ENCODE data around the gene UBE4A. TPM values are rescaled to one million over a fixed set of nuclear protein-coding genes. Genes with fewer than 3 reads are reported as not detected.

Gene UBE4A
- total RNA-seq, 1 experiment from 2014 or later: 57.9 TPM

DNA sequence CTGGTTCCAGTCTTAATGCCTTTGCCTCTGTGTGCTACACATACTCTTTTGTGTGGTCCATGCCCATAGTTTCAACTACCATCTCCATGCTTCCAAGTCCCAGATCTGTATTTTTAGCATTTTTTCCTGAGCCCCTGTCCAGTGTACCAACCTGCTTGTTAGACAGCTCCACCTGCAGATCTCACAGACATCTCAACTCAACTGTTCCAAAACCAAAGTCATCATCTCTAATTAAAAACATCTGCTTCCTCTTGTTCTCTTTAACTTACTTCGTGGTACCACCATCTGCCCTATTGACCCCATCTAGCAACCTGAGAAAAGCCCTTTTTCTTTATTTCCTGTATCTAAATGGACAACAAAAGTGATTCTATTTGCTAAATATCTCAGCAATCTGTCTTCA is 68.3 kb downstream of the UBE4A start:
- in situ Hi-C loops (cut with HindIII; ENCODE audit: low pct_unique_long_range_greater_than_20kb, low sequenced_read_pairs): no loop called here

DNA sequence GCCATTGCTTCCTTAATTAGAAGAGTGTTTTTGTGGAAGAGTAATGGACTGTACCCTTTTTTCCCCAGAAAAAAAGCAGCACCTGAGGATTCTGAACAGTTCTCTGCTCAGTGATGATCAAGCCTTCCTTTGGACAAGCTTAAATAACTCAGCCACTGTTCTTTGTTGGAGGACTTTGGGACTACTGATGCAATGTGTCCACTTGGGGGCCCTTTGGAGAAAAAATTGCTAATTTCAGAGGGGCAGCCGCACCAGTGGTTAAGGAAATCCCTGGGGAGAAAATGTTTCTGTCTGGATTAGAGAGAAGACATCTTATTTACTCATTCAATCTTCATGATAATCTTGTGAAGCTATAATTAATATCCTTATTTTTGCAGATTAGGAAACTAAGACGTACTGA is 71.6 kb downstream of the UBE4A start:
- Histone ChIP-seq H3K4me3 (ENCODE audit: low read depth in 2 of 2, low read length in 2 of 2) (no peak overlapping the region), H3K27ac (ENCODE audit: low read length) (peak overlapping the region; percentile 48; the same call in 1 of the 2 replicates), H3K27me3 (ENCODE audit: control insufficient read depth, insufficient read depth, low read length) (no peaks in the 10 kb centered on the region), H3K36me3 (ENCODE audit: control insufficient read depth, insufficient read depth, low read length) (no peaks in the 10 kb centered on the region), H3K4me1 (ENCODE audit: control insufficient read depth, insufficient read depth, low read length) (peaks cover 30% of the 10 kb centered on the region), H3K9me3 (ENCODE audit: control insufficient read depth, insufficient read depth, low read depth, low read length) (no peaks in the 10 kb centered on the region)
- no peak for DNase-seq (ENCODE audit: low read depth, low spot score)
- intact Hi-C loops (cut with micrococcal nuclease; ENCODE audit: unreplicated experiment): no loop called here
- ATAC-seq: no peak
- ChIA-PET CTCF (interaction anchor here (0.6 to 0.7 kb wide), 2 partner anchors 25 to 163 kb away, joined by 3 to 5 read pairs; no protein-coding TSS in a partner anchor), POLR2A (interaction anchor here (0.6 kb wide), 1 partner anchor 16 kb away, joined by 9 read pairs; no protein-coding TSS in a partner anchor)
- in situ Hi-C loops (cut with HindIII; ENCODE audit: low pct_unique_long_range_greater_than_20kb, low sequenced_read_pairs): no loop called here
- BruUV-seq (replicated peaks): no TSS peak
- TF ChIP-seq, protein P1, sequence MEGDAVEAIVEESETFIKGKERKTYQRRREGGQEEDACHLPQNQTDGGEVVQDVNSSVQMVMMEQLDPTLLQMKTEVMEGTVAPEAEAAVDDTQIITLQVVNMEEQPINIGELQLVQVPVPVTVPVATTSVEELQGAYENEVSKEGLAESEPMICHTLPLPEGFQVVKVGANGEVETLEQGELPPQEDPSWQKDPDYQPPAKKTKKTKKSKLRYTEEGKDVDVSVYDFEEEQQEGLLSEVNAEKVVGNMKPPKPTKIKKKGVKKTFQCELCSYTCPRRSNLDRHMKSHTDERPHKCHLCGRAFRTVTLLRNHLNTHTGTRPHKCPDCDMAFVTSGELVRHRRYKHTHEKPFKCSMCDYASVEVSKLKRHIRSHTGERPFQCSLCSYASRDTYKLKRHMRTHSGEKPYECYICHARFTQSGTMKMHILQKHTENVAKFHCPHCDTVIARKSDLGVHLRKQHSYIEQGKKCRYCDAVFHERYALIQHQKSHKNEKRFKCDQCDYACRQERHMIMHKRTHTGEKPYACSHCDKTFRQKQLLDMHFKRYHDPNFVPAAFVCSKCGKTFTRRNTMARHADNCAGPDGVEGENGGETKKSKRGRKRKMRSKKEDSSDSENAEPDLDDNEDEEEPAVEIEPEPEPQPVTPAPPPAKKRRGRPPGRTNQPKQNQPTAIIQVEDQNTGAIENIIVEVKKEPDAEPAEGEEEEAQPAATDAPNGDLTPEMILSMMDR (IDR thresholded peaks at IDR 0.05): peak; percentile 55; the same call in 1 of the 2 replicates
- TF ChIP-seq SIN3A (IDR thresholded peaks at IDR 0.05; ENCODE audit: borderline replicate concordance, insufficient read depth, low read depth, low read length): no peak

More for the DNA sequence above, 68.3 kb downstream of the UBE4A start:
- no peaks in the 10 kb centered on the region for H3K9me3 ChIP-seq (ENCODE audit: control insufficient read depth, insufficient read depth, low read depth, low read length)
- H3K27ac ChIP-seq (ENCODE audit: low read length): peak overlapping the region; percentile 77
- no peaks in the 10 kb centered on the region for H3K27me3 ChIP-seq (ENCODE audit: control insufficient read depth, insufficient read depth, low read length)
- peaks cover 33% of the 10 kb centered on the region for H3K4me1 ChIP-seq (ENCODE audit: control insufficient read depth, insufficient read depth, low read length)
- intact Hi-C loops (cut with micrococcal nuclease; ENCODE audit: unreplicated experiment): no loop called here
- ChIA-PET CTCF (no interaction called here), POLR2A (no interaction called here)
- ATAC-seq (no peak), DNase-seq (ENCODE audit: low read depth, low spot score) (no peak)
- no peaks in the 10 kb centered on the region for H3K36me3 ChIP-seq (ENCODE audit: control insufficient read depth, insufficient read depth, low read length)
- no TSS peak for BruUV-seq (replicated peaks)
- H3K4me3 ChIP-seq (ENCODE audit: low read depth in 2 of 2, low read length in 2 of 2): no peak overlapping the region
- TF ChIP-seq, protein P2, sequence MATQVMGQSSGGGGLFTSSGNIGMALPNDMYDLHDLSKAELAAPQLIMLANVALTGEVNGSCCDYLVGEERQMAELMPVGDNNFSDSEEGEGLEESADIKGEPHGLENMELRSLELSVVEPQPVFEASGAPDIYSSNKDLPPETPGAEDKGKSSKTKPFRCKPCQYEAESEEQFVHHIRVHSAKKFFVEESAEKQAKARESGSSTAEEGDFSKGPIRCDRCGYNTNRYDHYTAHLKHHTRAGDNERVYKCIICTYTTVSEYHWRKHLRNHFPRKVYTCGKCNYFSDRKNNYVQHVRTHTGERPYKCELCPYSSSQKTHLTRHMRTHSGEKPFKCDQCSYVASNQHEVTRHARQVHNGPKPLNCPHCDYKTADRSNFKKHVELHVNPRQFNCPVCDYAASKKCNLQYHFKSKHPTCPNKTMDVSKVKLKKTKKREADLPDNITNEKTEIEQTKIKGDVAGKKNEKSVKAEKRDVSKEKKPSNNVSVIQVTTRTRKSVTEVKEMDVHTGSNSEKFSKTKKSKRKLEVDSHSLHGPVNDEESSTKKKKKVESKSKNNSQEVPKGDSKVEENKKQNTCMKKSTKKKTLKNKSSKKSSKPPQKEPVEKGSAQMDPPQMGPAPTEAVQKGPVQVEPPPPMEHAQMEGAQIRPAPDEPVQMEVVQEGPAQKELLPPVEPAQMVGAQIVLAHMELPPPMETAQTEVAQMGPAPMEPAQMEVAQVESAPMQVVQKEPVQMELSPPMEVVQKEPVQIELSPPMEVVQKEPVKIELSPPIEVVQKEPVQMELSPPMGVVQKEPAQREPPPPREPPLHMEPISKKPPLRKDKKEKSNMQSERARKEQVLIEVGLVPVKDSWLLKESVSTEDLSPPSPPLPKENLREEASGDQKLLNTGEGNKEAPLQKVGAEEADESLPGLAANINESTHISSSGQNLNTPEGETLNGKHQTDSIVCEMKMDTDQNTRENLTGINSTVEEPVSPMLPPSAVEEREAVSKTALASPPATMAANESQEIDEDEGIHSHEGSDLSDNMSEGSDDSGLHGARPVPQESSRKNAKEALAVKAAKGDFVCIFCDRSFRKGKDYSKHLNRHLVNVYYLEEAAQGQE (IDR thresholded peaks at IDR 0.05; ENCODE audit: insufficient read depth in 1 of 2, low read depth in 2 of 2, low read length in 1 of 2): peak in 1 of 2 experiments; percentile 15; a peak in 1 of 4 replicates
- no peak for TF ChIP-seq TCF7L2 (IDR thresholded peaks at IDR 0.05; ENCODE audit: low read depth, low read length)
- TF ChIP-seq POLR2AphosphoS5 (IDR thresholded peaks at IDR 0.05; ENCODE audit: low read depth, low read length): no peak

DNA sequence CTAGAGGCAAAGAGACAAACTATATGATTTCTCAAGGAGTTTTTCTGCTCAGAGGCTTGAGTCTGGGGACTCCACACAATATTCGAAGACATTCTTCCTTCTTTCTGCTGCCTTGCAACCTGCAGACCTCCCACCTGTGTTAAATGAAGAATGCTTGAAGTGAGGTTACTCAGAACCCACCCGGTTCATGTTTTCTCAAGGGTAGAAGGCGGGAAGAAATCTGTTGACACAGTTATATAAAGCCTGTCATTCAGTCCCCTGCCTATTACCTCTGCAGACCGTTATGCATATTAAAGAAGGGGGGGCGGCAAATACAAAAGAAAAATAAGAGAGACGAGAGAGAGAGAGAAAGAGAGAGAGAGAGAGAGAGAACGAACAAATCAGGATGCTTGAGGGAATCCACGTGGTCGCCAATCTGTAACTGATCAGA is 74.7 kb downstream of the UBE4A start:
- CTCF ChIA-PET: no interaction called here
- ATAC-seq: peak; percentile 7
- no peaks in the 10 kb centered on the region for H3K9me3 ChIP-seq (ENCODE audit: control insufficient read depth, insufficient read depth, low read depth, low read length)

More for the DNA sequence above, 74.7 kb downstream of the UBE4A start:
- peak; percentile 93 for TF ChIP-seq TCF7L2 (IDR thresholded peaks at IDR 0.05; ENCODE audit: low read depth, low read length)
- TF ChIP-seq, protein P1 (IDR thresholded peaks at IDR 0.05): no peak
- DNase-seq (ENCODE audit: low read depth, low spot score): no peak
- in situ Hi-C loops (cut with HindIII; ENCODE audit: low pct_unique_long_range_greater_than_20kb, low sequenced_read_pairs) (no loop called here), intact Hi-C loops (cut with micrococcal nuclease; ENCODE audit: unreplicated experiment) (no loop called here)
- Histone ChIP-seq H3K36me3 (ENCODE audit: control insufficient read depth, insufficient read depth, low read length) (no peaks in the 10 kb centered on the region; the same call in 1 of the 2 replicates), H3K27me3 (ENCODE audit: control insufficient read depth, insufficient read depth, low read length) (no peaks in the 10 kb centered on the region), H3K4me1 (ENCODE audit: control insufficient read depth, insufficient read depth, low read length) (peaks cover 22% of the 10 kb centered on the region), H3K27ac (ENCODE audit: low read length) (peak overlapping the region; percentile 96), H3K4me3 (ENCODE audit: low read depth in 2 of 2, low read length in 2 of 2) (peak overlapping the region; percentile 84 to 95)
- no TSS peak for BruUV-seq (replicated peaks)
- POLR2A ChIA-PET: no interaction called here

All from Panc1 (cell line).